Activated B cell treated with CpG ODN at 0.5 μM for 24 hours (primary cell): ENCODE measurements around the gene ABCB8. TPM values are rescaled to one million over a fixed set of nuclear protein-coding genes. Genes with fewer than 3 reads are reported as not detected.

Experiments
- ATAC-seq: fragments of 200-7000 bp; cut with Tn5 transposase; one replicate; pipeline ENCODE4 v1.10.0; 2021; ENCODE audit warnings: low read depth, mild to moderate bottlenecking, moderate library complexity
- CTCF ChIA-PET: fragments of 350-600 bp; sonication (Branson Sonifier 250); formaldehyde crosslinking; loops from one replicate; lab custom pipeline; 2021; ENCODE audit warnings: antibody characterized with exemption; lab: Charles Lee
- POLR2A ChIA-PET: fragments of 350-600 bp; sonication (Branson Sonifier 250); formaldehyde crosslinking; loops from one replicate; lab custom pipeline; 2021; ENCODE audit warnings: antibody characterized with exemption; lab: Charles Lee
- DNase-seq: peaks from one replicate; pipeline ENCODE4 v3.0.0; 2022
- H3K27ac Mint-ChIP-seq: one replicate; pipeline ENCODE4 v1.8.0; 2020; ENCODE audit warnings: mixed read lengths
- H3K27me3 Mint-ChIP-seq: one replicate; pipeline ENCODE4 v1.8.0; 2021; ENCODE audit warnings: mixed read lengths
- H3K36me3 Mint-ChIP-seq: one replicate; pipeline ENCODE4 v1.8.0; 2021; ENCODE audit warnings: low read depth, mixed read lengths
- H3K4me1 Mint-ChIP-seq: one replicate; pipeline ENCODE4 v1.8.0; 2021; ENCODE audit warnings: mixed read lengths
- H3K4me3 Mint-ChIP-seq: one replicate; pipeline ENCODE4 v1.8.0; 2020; ENCODE audit warnings: mild to moderate bottlenecking, mixed read lengths
- H3K9me3 Mint-ChIP-seq: one replicate; pipeline ENCODE4 v1.8.0; 2020; ENCODE audit warnings: mixed read lengths
- intact Hi-C: fragments of 100-400 bp; cut with micrococcal nuclease; formaldehyde crosslinking; loops from one replicate; pipeline ENCODE4 v1.15.1; 2024
- total RNA-seq: library from RNA; stranded (reverse); gene quantifications from 2 replicates; pipeline ENCODE4 v1.2.3, GENCODE V29; 2022
- TF ChIP-seq, protein P1 (sequence below): fragments of 200-600 bp; IDR thresholded peaks from one replicate; pipeline ENCODE4 v1.8.0; 2022; ENCODE audit warnings: antibody characterized with exemption, mild to moderate bottlenecking

ABCB8 gene
- total RNA-seq, 1 donor from 2014 or later, result 46.5 TPM

DNA sequence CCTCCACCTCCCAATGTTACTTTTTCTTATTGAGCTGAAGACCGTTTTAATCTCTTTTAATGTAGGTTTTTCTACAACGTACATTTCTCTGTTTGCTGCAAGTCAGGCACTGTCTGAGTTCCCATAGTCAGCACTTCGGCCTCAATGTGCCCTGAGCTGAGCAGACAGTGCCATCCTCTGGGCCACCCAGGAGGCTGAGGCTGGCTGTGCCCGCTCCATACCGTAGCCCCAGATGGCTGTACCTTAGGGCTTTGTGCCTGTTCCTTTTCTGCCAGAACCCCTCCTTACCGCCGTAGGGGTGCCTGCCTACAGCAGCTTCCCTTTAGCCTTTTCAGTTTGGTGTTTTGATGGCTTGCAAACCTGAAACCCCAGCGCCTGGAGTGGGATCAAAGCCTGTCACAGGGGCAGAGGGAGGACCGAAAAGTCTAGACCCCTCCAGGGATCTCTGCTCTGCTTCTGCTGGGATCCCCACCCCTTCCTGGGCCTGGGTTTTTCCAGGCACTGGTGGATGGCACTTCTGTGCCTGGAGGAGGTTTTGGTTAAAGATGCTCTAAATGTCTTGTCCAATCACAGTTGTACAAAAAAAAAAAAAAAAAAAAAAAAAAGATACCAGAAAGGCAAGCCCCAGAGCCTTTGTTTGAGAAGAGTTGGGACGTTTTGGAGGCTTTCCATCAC lies 67.0 kb downstream of the ABCB8 start:
- Mint-ChIP-seq H3K27ac (no peak overlapping the region), H3K4me3 (no peak overlapping the region), H3K4me1 (no peaks in the 10 kb centered on the region), H3K27me3 (peaks cover 5% of the 10 kb centered on the region), H3K9me3 (no peaks in the 10 kb centered on the region), H3K36me3 (no peaks in the 10 kb centered on the region)
- CTCF ChIA-PET, result no interaction called here
- no peak for ATAC-seq
- intact Hi-C loops, result no loop called here
- TF ChIP-seq, protein P1, sequence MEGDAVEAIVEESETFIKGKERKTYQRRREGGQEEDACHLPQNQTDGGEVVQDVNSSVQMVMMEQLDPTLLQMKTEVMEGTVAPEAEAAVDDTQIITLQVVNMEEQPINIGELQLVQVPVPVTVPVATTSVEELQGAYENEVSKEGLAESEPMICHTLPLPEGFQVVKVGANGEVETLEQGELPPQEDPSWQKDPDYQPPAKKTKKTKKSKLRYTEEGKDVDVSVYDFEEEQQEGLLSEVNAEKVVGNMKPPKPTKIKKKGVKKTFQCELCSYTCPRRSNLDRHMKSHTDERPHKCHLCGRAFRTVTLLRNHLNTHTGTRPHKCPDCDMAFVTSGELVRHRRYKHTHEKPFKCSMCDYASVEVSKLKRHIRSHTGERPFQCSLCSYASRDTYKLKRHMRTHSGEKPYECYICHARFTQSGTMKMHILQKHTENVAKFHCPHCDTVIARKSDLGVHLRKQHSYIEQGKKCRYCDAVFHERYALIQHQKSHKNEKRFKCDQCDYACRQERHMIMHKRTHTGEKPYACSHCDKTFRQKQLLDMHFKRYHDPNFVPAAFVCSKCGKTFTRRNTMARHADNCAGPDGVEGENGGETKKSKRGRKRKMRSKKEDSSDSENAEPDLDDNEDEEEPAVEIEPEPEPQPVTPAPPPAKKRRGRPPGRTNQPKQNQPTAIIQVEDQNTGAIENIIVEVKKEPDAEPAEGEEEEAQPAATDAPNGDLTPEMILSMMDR, result no peak
- POLR2A ChIA-PET, result interaction anchor here (0.7 kb wide), 1 partner anchor 148 kb away, joined by 3 read pairs; no protein-coding TSS in a partner anchor
- DNase-seq, result no peak

DNA sequence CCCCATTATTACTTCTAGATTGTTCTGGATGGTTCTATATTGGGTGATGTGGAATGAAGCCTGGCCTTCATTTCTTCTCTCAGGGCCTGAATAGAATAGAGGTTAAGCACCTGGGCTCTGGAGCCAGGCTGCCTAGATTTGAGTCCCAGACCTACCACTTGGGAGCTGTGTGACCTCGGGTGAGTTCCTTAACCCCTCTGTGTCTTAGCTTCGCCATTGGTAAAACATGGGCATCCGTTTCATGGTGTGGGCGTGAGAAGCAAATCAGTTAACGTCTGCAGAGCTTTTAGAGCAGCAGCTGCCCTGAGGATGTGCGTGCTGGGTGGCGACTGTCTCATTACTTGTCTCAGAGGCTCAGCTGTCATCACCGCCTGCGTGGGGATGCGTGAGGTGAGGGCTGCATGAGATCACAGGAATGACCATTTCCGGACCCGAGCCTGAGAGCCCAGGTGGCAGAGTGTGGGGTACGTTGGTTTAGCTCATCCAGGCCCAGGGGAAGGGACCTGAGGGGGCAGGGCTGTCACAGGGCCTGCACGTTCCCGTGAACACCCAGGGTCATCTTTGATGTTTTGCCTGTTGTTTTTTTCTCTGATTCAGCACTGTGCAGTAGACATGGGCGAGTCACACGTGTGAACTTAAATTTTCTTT lies 67.7 kb downstream of the ABCB8 start:
- H3K4me3 Mint-ChIP-seq, result no peak overlapping the region
- peaks cover 3% of the 10 kb centered on the region for H3K27me3 Mint-ChIP-seq
- no peaks in the 10 kb centered on the region for H3K9me3 Mint-ChIP-seq
- H3K4me1 Mint-ChIP-seq, result no peaks in the 10 kb centered on the region
- TF ChIP-seq, protein P1, result no peak
- CTCF ChIA-PET, result no interaction called here
- DNase-seq, result no peak
- no peaks in the 10 kb centered on the region for H3K36me3 Mint-ChIP-seq
- ATAC-seq, result no peak
- intact Hi-C loops, result no loop called here
- no peak overlapping the region for H3K27ac Mint-ChIP-seq
- POLR2A ChIA-PET, result no interaction called here

Other genes starting within 250 kb of the ABCB8 start
- 0.47 TPM in 1 of 2 replicates, not detected in the other for gene TMEM176B, start 228.1 kb upstream of the ABCB8 start, total RNA-seq
- gene TMEM176A, start 227.7 kb upstream of the ABCB8 start, total RNA-seq, result not detected in 2 replicates
- not detected in 2 replicates for gene AOC1, start 175.9 kb upstream of the ABCB8 start, total RNA-seq
- 0.12 and 0.29 TPM in 2 replicates for gene KCNH2, start 50.1 kb upstream of the ABCB8 start, total RNA-seq
- 0.10 and 0.22 TPM in 2 replicates for gene NOS3, start 37.4 kb upstream of the ABCB8 start, total RNA-seq
- gene ATG9B, start 4.0 kb upstream of the ABCB8 start, total RNA-seq, result 1.8 and 2.3 TPM in 2 replicates
- gene ASIC3, start 20.1 kb downstream of the ABCB8 start, total RNA-seq, result 1.2 TPM in 2 replicates
- gene CDK5, start 29.4 kb downstream of the ABCB8 start, total RNA-seq, result 7.5 and 8.1 TPM in 2 replicates
- gene SLC4A2, start 31.1 kb downstream of the ABCB8 start, total RNA-seq, result 69.1 and 72.5 TPM in 2 replicates
- 97.6 and 103 TPM in 2 replicates for gene FASTK, start 52.4 kb downstream of the ABCB8 start, total RNA-seq
- gene TMUB1, start 55.0 kb downstream of the ABCB8 start, total RNA-seq, result 40.5 and 43.5 TPM in 2 replicates
- gene AGAP3, start 58.0 kb downstream of the ABCB8 start, total RNA-seq, result 6.5 and 7.4 TPM in 2 replicates
- not detected in 2 replicates for gene GBX1, start 139.2 kb downstream of the ABCB8 start, total RNA-seq
- not detected in 2 replicates for gene ASB10, start 158.8 kb downstream of the ABCB8 start, total RNA-seq
- 0.76 and 1.8 TPM in 2 replicates for gene H2BK1, start 182.0 kb downstream of the ABCB8 start, total RNA-seq
- gene ABCF2, start 198.8 kb downstream of the ABCB8 start, total RNA-seq, result 47.3 and 52.4 TPM in 2 replicates
- 32.4 and 41.2 TPM in 2 replicates for gene CHPF2, start 204.0 kb downstream of the ABCB8 start, total RNA-seq
- gene SMARCD3, start 220.2 kb downstream of the ABCB8 start, total RNA-seq, result not detected in 2 replicates